Activated T-cell treated with anti-CD3 and anti-CD28 coated beads, Interleukin-2, amount 50 U/mL, for 1 hour (primary cell): ENCODE data around the gene AGFG2.
"Not testable (repeated sequence)": the region's sequence is repeated elsewhere in the genome, so short reads cannot be mapped to it uniquely, and the experiment has no call there.

Experiments used
- DNase-seq: peaks from one replicate; pipeline ENCODE4 v3.0.0-alpha.2; 2020

AGFG2 gene, protein sequence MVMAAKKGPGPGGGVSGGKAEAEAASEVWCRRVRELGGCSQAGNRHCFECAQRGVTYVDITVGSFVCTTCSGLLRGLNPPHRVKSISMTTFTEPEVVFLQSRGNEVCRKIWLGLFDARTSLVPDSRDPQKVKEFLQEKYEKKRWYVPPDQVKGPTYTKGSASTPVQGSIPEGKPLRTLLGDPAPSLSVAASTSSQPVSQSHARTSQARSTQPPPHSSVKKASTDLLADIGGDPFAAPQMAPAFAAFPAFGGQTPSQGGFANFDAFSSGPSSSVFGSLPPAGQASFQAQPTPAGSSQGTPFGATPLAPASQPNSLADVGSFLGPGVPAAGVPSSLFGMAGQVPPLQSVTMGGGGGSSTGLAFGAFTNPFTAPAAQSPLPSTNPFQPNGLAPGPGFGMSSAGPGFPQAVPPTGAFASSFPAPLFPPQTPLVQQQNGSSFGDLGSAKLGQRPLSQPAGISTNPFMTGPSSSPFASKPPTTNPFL

DNA sequence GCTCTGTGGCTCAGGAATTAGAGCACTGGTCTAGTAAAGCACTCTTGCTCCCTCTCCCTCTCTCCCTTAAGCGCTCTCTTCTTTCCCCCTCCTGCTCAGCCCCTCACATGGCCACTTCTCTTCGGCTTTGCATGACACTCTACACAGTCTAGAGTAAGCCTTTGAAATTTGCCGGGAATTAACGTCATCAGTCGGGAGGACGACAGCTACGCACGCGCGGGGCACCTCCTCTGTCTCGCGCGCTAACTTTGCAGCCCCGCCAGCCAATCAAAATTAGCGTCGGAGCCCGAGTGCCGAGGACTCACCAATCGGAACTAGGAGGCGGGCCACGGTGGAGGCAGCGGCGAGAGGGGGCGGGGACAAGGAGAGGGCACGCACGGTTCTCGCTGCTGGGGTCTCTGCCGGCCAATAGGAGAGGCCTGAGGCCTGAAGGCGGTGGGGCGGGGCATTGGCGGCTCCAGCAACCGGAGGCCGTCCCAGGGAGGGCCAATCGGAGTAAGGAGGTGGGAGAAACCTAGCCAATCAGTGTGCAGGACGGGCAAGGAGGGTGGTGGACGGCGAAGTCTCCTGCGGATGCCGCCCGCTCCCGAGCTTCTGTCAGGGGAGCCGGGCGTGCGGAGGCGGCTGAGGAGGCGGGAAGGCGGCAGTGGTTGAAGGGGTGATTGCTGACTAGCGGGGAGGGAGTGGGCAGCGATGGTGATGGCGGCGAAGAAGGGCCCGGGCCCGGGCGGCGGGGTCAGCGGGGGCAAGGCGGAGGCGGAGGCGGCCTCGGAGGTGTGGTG, at the start of gene AGFG2:
TSS of gene AGFG2 (plus strand) at position 550 of the 782 bp plus-strand sequence. CDS start at position 694, 144 bp downstream.
- peak; percentile 99 for DNase-seq

DNA sequence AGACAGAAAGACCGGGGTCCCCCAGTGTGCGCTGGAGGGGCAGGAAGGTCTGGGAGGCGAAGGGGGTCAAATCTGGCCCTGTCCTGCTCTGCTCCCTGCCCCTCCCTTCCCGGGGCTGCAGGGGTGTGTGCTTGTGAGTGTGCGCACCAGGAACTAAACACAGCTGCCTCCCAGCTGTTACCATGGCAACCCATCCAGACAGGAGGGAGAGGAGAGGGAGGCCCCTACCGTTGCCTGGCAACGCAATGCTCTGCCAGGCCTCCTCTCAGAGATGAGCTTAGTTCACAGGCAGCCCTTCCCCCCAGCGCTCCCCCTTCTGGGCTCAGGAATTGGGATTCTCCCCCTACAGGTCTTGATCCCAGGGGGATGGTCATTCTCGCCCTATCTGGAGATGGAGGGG, 49.2 kb upstream of the AGFG2 start:
- DNase-seq = no peak

DNA sequence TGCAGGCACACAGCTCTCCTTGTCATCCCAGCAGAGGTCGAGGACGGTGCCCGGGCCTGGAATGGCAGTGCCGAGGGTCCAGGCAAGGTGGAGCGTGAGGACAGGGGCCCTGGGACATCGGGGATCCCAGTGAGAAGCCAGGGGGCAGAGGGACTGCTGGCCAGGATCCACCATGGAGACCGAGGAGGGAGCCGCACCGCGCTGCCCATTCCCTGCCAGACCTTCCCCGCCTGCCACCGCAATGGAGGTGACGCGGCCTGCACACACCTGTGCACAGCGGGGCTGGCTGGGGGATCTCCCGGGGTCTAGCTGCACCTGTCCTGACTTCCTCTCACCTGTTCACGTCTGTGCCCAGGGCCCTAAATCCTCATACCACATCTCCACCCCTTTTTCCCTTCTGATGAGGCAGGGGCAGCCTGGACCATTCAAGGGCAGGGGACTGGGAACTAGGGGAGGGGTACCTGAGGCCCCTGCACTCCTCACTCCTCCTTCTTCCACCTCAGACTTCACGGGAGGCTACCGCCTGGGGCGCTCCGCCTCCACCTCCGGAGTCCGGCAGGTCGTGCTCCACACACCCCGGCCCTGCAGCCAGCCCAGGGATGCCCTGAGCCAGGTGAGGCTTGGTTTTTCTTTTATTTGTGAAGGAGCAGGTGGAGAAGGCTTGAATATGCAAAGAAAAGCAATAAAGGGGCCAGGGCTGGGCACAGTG, 48.4 kb upstream of the AGFG2 start:
- no peak for DNase-seq

DNA sequence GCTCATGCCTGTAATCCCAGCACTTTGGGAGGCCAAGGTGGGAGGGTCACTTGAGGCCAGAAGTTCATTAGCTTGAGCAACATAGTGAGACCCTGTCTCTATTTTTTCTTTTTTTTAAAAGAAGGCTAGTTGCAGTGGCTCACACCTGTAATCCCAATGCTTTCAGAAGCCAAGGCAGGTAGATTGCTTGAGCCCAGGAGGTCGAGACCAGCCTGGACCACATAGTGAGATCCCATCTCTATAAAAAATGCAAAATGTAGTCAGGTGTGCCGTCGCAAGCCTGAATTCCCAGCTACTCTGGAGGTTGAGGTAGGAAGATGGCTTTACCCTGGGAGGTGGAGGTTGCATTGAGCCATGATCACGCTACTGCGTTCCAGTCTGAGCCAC, 47.8 kb upstream of the AGFG2 start:
- DNase-seq = no peak

DNA sequence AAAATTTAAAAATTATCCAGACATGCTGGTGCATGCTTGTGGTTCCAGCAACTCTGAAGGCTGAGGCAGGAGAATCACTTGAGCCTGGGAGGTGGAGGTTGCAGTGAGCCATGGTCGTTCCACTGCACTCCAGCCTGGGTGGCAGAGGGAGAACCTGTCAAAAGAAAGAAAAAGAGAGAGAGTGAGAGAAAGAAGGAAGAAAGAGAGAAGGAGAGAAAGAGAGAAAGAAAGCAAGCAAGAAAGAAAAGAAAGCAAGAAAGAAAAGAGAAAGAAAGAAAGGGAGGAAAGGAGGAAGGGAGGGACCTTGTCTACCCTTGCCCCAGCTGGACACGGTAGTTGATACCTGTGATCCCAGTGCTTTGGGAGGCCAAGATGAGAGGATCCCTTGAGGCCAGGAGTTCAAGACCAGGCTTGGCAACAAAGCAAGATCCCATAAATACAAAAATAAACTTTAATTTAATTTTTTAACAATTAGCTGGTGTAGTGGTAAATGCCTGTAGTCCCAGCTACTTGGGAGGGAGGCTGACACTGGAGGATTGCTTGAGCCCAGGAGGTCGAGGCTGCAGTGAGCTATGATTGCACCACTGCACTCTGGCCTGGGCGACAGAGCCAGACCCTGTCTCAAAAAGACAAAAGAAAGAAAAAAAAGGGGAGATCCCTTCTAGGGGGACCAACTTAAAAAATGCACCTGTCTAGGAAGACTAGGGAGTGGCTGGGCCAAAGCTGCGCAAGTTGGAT, 46.1 kb upstream of the AGFG2 start:
- no peak for DNase-seq

DNA sequence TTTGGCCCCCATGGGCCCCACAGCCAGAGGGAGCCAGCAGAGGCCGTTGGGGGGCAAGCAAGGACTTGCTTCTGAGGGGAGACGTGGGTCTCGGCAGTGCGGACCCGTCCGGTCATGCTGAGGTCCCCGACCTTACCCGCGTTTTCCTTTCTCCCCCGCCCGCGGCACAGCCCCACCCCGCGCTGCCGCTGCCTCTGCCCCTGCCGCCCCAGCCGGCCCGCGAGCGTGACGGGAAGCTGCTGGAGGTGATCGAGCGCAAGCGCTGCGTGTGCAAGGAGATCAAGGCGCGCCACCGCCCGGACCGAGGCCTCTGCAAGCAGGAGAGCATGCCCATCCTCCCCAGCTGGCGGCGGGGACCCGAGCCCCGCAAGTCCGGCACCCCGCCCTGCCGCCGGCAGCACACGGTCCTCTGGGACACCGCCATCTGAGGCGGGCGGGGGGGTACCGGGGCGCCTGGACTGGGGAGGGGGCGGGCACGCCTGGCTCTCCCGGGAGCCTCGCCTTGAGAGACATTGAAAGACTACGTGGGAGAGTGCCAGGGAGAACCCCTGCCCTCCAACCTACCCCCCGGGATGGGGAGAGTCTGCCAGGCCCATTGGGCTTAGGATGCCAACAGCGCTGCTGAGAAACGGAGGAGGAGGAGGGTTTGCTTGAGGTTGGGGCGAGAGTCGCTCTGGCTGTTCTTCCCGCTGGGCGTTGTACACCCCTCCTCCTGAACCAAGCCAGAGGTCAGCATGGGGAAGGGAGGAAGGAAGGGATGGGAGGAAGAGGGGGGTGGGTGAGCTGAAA, 45.3 kb upstream of the AGFG2 start:
- DNase-seq = peak; percentile 64

DNA sequence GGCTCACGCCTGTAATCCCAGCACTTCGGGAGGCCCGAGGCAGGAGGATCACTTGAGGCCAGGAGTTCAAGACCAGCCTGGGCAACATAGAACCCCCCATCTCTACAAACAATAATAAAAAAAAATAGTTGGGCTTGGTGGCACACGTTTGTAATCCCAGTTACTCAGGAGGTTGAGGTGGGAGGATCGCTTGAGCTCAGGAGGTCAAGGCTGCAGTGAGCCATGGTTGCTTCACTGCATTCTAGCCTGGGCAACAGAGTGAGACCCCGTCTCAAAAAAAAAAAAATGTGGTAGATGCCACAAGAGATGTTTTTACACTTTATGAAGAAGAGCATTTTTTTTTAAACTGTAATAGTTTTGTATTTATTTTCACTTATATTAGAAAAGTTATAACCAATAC, 42.5 kb upstream of the AGFG2 start:
- no peak for DNase-seq

DNA sequence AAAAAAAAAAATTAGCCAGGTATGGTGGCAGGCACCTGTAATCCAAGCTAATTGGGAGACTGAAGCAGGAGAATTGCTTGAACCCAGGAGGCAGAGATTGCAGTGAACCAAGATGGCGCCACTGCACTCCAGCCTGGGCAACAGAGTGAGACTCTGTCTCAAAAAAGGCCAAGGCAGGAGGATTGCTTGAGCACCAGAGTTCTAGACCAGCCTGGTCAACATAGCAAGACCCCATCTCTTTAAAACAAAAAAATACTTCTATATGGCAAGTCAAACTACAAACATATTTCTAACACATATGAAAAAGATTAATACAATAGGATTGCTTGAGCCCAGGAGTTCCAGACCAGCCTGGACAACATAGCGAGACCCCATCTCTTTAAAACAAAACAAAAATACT, 38.3 kb upstream of the AGFG2 start:
- not testable (repeated sequence) for DNase-seq

DNA sequence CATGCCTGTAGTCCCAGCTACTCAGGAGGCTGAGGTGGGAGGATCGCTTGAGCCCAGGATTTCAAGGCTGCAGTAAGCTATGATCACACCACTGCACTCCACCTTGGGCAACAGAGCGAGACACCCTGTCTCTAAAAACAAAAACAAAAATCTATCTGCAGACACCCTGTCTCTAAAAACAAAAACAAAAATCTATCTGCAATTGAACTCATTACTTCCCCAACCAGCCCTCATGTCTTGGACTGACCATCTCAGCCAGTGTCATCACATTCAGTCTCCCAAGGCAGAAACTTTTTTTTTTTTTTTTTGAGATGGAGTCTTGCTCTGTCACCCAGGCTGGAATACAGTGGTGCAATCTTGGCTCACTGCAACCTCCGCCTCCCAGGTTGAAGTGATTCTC, 35.0 kb upstream of the AGFG2 start:
- not testable (repeated sequence) for DNase-seq

DNA sequence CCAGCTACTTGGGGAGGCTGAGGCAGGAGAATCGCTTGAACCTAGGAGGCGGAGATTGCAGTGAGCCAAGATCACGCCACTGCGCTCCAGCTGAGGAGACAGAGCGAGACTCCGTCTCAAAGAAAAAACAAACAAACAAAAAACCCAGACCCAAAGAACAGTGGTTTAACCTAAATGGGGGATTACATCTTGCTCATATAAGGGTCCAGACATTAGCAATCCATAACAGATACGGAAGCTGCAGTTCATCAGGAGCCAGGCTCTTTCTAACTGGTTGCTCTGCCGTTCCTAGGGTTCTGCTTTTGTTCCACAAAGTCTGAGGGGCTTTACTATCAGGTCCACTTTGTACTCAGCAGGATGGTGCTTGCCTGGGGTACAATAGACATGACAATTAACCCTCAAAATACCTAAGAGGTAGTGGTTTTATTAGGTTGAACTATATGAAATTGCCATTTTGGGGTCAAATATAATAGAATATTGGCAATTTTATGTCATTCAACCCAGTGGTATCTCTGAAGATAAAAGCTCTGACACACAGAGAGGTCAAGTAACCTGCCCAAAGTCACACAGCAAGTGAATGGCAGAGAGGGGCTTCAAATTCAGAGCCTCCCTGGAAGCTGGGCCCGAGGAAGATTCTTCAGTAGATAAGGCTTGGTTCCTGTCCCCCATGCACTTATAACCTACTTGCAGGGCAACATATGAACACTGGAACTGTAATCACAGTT, 34.0 kb upstream of the AGFG2 start:
- DNase-seq = no peak

DNA sequence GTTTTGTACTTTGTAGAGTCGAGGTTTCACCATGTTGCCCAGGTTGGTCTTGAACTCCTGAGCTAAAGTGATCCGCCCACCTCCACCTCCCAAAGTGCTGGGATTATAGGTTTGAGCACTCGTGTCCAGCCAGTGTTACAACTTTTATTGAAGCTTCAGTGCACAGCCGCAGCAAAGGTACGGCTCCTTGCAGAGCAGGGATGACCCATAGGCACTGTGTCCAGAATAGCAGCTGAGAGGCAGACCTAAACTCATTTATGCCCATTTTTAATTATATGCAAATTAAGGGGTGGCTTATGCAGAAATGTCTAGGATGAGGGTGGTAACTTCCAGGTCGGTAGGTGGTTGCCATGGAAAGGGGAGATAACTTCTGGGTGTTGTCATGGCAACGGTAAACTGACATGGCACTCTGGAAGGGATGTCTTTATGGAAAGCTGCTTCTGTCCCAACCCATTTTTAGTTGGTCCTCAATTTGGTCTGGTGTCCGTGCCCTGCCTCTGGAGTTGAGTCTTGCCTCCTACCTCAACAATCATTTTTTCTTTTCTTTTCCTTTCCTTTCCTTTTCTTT, 32.6 kb upstream of the AGFG2 start:
- no peak for DNase-seq

DNA sequence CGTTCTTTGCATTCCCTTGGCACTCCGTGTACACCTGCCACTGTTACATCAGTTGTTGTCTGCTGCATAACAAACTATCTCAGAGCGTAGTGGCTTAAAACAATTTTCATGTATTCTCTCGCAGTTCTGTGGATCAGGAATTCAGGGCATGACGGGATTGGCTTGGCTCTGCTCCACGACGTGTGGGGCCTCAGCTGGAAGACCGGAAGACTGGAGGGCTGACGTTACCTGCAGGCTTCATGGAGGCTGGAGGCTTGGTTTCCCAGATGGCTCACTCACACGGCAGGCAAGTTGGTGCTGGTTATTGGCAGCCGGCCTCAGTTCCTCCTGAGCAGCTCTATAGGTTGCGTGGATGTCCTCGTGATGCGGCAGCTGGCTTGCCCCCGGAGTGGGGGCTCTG, 29.8 kb upstream of the AGFG2 start:
- DNase-seq = no peak

DNA sequence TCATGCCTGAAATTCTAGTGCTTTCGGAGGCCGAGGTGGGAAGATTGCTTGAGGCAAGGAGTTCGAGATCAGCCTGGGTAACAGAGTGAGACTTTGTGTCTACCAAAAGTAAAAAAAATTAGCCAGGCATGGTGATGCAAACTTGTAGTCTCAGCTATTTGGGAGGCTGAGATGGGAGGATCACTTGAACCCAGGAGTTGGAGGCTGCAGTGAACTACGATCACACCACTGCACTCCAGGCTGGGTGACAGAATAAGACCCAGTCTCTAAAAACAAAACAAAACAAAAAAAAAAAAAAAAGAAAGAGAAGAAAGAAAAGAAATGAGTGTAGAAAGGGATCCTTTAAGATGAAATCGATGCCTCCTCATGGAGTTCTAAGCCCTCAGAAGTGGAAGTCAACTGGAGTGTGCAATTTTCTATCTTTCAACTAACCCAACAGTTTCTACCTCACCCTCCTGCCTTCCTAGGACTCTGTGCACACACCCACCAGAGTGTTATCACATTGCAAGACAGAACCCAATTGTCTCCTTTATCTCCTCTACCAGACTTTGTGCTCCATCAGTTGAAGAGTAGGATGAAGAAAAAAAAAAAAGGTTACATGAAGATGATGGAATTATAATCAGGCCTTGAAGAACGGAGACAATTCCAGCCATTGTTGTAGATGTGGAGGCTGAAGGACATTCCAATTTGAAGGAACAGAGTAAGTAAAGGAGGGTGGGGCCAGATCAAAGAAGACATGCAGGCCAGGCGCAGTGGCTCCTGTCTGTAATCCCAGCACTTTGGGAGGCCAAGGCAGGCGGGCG, 28.4 kb upstream of the AGFG2 start:
- DNase-seq = no peak

DNA sequence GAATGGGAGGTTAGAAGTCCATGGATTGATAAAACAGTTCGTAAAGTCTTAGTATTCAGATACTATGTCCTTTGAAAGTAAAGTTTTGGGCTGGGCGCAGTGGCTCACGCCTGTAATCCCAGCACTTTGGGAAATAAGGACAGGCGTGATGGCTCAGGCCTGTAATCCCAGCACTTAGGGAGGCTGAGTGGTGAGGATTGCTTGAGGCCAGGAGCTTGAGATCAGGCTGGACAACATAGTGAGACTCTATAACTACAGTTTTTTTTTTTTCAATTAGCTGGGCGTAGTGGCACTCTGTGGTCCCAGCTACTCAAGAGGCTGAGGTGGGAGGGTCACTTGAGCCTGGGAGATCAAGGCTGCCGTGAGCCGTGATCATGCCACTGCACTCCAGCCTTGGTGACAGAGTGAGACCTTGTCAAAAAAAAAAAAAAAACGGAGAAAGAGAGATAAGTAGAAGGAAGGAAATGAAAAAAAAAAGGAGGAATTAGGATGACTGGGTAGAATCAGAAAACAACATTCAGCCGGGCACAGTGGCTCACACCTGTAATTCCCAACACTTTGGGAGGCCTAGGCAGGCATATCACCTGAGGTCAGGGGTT, 25.7 kb upstream of the AGFG2 start:
- no peak for DNase-seq

DNA sequence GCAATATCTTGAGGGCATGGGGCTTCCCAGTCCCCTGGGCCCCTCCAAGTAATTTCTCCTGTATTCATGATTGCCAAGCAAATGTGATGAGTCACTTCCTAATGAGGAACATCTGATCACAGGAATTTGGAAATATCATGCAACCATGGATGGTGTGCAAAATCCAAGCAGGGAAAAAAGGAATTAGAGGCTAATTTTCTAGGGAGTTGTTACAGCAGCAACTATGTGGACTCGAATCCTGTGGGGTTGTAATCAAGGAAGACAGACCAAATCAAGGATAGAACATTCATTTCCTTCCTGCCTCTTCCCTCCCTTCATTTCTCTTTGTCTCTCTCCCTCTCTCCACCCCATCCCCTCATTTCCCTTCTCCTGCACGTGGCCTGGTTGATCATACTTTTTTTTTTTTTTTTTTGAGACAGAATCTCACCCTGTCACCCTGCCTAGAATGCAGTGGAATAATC, 23.9 kb upstream of the AGFG2 start:
- no peak for DNase-seq

DNA sequence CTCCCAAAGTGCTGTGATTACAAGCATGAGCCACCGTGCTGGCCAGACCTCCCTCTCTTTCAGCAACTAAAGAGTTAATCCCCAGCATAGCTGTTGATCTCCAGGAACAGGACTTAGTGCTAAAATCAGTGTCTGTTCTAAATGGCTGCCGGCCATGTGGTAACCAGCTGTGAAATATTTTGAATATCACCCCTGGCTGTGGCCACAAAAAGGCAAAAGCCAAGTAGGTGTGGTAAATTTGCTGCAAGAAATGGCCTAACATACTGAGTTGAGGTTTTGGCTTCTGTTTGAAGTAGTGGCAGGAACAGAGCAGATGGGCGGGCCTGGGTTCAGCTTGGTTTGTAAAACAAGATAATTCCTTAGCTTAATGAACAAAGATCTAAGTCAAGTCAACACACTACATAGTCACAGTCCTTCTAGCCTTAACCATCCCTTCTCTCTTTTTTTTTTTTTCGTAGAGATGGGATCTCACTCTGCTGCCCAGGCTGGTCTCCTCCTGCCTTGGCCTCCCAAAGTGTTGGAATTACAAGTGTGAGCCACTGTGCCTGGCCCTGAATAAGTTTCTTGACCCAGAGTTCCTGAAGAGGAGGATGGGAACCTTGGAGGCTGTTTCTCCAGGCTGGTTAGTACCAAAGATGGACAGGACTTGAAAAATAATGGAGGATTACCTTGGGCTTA, 22.7 kb upstream of the AGFG2 start:
- DNase-seq = peak; percentile 50

DNA sequence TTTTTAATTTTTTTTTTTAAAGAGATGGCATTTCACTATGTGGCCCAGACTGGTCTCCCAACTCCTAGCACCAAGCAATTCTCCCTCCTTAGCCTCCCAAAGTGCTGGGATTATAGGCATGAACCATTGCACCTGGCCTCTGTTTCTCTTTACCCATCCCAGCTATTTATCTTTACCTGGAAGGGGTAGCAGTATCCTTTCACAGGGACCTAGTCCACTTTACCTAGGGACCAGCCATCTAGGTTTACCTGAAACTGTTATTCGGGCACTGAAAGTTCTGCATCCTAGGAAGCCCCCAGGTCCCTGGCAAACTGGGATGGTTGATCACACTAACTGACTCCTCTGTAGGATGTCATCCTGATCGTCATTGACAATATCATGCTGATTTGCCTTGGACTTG, 21.7 kb upstream of the AGFG2 start:
- no peak for DNase-seq

DNA sequence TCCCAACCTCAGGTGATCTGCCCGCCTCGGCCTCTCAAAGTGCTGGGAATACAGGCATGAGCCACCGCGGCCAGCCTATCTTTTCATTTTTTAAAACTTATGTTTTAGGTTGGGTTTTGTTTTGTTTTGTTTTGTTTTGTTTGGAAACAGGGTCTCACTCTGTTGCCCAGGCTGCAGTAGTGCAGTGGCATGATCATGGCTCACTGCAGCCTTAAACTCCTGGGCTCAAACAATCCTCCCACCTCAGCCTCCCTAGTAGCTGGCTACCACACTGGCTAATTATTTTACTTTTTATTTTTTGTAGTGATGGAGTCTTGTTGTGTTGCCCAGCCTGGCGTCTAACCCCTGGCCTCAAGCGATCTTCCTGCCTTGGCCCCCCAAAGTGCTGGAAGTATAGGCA, 19.4 kb upstream of the AGFG2 start:
- DNase-seq = no peak

DNA sequence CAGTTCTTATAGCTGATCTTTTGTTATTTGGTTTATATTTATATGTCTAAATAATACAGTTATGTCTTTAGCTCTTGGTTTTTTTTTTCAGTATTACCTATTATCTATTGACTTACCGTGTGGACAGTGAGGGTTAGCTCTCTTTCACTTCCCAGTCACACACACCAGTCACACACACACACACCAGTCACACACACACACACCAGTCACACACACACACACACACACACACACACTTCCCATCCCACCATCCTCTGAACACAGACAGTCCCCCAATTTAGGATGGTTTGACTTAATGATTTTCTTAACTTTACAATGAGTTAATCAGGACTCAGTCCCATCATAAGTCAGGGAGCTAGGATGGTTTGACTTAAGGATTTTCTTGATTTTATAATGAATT, 18.9 kb upstream of the AGFG2 start:
- DNase-seq = no peak
